ENCODE measurements around the gene TUBE1. TPM values are rescaled to one million over a fixed set of nuclear protein-coding genes. Genes with fewer than 3 reads are reported as not detected.

Gene TUBE1
- total RNA-seq, 2 donors from 2014 or later = 7.1 to 14.9 TPM

DNA sequence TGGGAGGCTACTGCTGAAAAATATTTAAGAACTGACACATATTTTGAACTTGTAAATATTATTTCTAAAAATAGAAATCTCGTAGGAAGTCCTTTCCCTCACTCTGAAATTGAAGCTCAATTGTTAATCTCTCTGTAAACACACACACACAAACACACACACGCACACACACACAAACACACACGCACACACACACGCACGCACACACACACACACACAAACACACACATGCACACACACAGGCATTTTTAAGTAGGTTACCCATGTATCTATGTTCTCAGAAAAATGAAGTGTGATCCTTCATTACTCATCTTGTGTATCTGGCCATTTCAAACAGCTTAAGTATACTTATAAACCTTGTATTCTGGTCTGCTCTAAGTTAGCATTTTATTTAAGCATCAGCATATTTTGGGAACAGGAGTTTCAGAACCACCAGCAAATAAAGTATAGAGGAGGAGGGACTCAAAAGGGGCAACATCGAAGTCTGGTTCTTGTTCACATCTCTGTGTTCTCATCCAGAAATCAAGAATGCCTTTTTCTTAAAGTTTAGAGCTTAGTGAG is 21.8 kb downstream of the TUBE1 start:
- intact Hi-C loops (cut with DNase I) = no loop called here
- Histone ChIP-seq H3K4me1 (no peaks in the 10 kb centered on the region), H3K27ac (no peak overlapping the region), H3K4me3 (no peak overlapping the region), H3K36me3 (no peaks in the 10 kb centered on the region), H3K9me3 (no peaks in the 10 kb centered on the region), H3K27me3 (no peaks in the 10 kb centered on the region), H3K9ac (ENCODE audit: low read depth in 2 of 2, low read length in 2 of 2) (no peak overlapping the region)
- no peak for DNase-seq
- TF ChIP-seq, protein P1, sequence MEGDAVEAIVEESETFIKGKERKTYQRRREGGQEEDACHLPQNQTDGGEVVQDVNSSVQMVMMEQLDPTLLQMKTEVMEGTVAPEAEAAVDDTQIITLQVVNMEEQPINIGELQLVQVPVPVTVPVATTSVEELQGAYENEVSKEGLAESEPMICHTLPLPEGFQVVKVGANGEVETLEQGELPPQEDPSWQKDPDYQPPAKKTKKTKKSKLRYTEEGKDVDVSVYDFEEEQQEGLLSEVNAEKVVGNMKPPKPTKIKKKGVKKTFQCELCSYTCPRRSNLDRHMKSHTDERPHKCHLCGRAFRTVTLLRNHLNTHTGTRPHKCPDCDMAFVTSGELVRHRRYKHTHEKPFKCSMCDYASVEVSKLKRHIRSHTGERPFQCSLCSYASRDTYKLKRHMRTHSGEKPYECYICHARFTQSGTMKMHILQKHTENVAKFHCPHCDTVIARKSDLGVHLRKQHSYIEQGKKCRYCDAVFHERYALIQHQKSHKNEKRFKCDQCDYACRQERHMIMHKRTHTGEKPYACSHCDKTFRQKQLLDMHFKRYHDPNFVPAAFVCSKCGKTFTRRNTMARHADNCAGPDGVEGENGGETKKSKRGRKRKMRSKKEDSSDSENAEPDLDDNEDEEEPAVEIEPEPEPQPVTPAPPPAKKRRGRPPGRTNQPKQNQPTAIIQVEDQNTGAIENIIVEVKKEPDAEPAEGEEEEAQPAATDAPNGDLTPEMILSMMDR (IDR thresholded peaks at IDR 0.05) = no peak

DNA sequence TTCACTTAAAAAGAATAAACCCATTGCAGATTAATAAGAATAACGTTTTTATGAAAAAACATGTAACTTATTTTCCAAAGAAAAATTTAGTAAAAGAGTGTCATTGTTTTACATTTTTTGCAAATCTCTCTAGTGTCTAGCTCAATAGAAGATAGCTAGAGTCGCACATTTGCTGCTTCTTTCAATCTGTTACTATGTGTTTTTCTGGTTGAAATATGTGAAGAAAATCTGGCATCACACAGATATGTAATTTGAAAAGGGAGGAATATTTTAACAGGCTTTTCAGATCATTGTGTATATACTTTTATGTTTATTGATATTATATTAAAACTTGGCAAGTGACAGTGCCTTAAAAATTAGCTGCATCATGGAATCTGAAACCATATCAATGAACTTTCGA is 24.3 kb downstream of the TUBE1 start:
- no peak for DNase-seq
- no peak overlapping the region for H3K9ac ChIP-seq (ENCODE audit: low read depth in 2 of 2, low read length in 2 of 2)
- intact Hi-C loops (cut with DNase I) = no loop called here
- no peaks in the 10 kb centered on the region for H3K27me3 ChIP-seq
- no peak overlapping the region for H3K4me3 ChIP-seq
- no peaks in the 10 kb centered on the region for H3K4me1 ChIP-seq
- TF ChIP-seq, protein P1 (IDR thresholded peaks at IDR 0.05) = no peak
- no peaks in the 10 kb centered on the region for H3K36me3 ChIP-seq
- H3K27ac ChIP-seq = no peak overlapping the region
- no peaks in the 10 kb centered on the region for H3K9me3 ChIP-seq

DNA sequence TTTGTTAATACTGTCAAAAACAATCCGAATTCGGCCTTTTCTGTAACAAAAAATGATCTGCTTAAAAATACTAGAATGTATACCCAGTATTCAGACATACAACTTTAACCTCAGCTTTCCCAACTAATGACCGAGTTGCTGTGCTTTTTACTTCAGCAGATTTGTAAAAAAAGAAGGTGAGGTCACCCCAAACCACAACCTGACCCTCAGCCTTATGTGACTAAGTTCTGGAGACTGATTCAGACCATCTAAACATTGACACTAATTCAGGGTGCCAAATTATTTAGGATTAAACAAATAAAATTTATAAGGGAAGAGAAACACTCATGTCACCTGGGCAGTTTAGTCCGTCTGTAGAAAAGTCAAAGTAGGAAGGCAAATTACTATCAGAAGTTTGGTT is 25.7 kb downstream of the TUBE1 start:
- H3K27ac ChIP-seq = no peak overlapping the region
- TF ChIP-seq, protein P1 (IDR thresholded peaks at IDR 0.05) = no peak
- H3K9ac ChIP-seq (ENCODE audit: low read depth in 2 of 2, low read length in 2 of 2) = no peak overlapping the region

DNA sequence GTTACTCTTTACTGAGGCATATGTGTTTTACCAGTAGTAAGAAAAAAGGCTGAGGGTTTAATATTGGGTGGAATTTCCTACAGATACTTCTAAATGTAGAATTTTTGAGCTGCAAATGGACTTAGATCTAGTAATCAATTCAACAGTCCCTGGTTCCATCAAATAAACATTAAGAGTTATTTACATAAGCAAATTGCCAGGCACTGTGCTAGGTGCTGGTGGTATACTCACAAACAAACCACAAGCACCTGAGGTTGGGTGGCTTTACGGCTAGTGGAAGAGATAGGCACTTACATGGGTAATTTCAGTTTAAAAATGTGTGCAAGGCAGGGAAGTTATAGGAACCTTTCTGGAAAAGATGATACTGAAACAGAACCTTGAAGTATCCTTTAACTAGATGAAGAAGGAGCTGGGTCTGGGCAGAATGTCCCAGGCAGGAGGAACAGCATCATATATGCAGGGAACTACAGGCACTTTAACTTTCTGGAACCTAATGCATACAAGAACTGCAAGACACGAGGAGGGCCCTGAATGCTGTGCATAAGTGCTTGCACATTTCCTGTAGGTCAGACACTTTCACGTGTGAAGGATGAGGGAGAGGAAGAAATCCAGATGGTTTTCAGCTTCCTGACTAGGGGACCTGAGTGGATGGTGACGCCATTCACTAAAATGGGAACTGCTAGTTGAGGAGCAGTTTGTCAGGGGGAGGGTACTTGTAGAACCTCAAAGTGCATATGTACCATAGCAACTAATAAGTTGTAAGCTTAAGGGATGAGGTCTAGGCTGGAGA is 28.8 kb downstream of the TUBE1 start:
- H3K9me3 ChIP-seq = no peaks in the 10 kb centered on the region
- H3K36me3 ChIP-seq = no peaks in the 10 kb centered on the region
- no peak overlapping the region for H3K27ac ChIP-seq
- H3K9ac ChIP-seq (ENCODE audit: low read depth in 2 of 2, low read length in 2 of 2) = no peak overlapping the region
- no peak for DNase-seq
- no peaks in the 10 kb centered on the region for H3K27me3 ChIP-seq
- intact Hi-C loops (cut with DNase I) = no loop called here
- TF ChIP-seq, protein P1 (IDR thresholded peaks at IDR 0.05) = no peak
- no peak overlapping the region for H3K4me3 ChIP-seq
- no peaks in the 10 kb centered on the region for H3K4me1 ChIP-seq

More for the DNA sequence above, 25.7 kb downstream of the TUBE1 start:
- Histone ChIP-seq H3K27me3 (no peaks in the 10 kb centered on the region), H3K9me3 (no peaks in the 10 kb centered on the region), H3K4me1 (no peaks in the 10 kb centered on the region), H3K36me3 (no peaks in the 10 kb centered on the region), H3K4me3 (no peak overlapping the region)
- DNase-seq = no peak
- intact Hi-C loops (cut with DNase I) = no loop called here

DNA sequence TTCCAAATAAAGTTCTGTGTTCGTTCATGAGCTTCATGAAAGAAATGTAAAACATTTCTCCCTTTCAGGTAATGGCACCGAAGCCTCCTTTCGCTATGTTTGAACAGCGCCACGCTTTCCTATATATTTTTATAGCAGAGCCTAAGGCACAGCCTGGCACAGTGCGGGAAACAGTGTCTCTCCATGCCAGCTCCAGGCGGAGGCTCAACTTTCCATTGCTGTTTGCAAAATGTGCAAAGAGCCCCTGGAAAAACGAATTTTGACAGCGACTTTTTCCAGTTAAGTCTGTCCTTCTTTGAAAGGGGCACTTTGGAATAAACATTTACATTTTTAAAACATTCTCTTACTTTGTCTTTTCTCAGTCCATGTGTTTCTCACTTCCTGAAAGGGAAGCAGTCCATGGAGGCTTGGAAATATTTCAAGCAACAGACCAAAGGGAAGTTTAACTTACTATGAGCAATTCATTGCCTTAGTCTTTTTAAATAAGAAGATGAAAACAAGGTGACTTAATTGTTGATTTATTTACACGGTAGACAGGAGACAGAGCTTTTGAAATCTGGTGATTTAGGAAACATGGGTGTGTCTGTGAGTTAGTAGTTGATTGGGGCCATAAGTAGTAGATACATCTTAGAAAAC is 32.6 kb downstream of the TUBE1 start:
- H3K4me3 ChIP-seq = no peak overlapping the region
- intact Hi-C loops (cut with DNase I) = no loop called here

More for the DNA sequence above, 32.6 kb downstream of the TUBE1 start:
- Histone ChIP-seq H3K27ac (no peak overlapping the region), H3K36me3 (no peaks in the 10 kb centered on the region), H3K27me3 (no peaks in the 10 kb centered on the region), H3K4me1 (no peaks in the 10 kb centered on the region), H3K9ac (ENCODE audit: low read depth in 2 of 2, low read length in 2 of 2) (no peak overlapping the region), H3K9me3 (no peaks in the 10 kb centered on the region)
- DNase-seq = no peak
- TF ChIP-seq, protein P1 (IDR thresholded peaks at IDR 0.05) = no peak
